Spleen (tissue), 11 donors: ENCODE measurements around the gene RFX3. TPM values are rescaled to one million over a fixed set of nuclear protein-coding genes. Genes with fewer than 3 reads are reported as not detected.

Experiments used
- DNase-seq: peaks from one replicate; pipeline ENCODE4 v3.0.0-alpha.2; 2020
- H3K27ac ChIP-seq, 8 donors: fragments of 200-600 bp; sonication (generic) in 7 of 8; 1 replicate in 4 of 8; 2 replicates in 4 of 8; pipeline versions ENCODE4 v1.5.0 to v1.8.0; 2016 to 2021; ENCODE audit warnings: inconsistent platforms in 4 of 8, mild to moderate bottlenecking in 4 of 8, moderate library complexity in 1 of 8
- H3K27me3 ChIP-seq, 7 donors: fragments of 200-600 bp; sonication (generic) in 6 of 7; replicated peaks in 1 of 7; 1 replicate in 4 of 7; 2 replicates in 3 of 7; pipeline versions ENCODE4 v1.5.0 to v1.8.0; 2016 to 2021; ENCODE audit warnings: inconsistent platforms in 3 of 7, mild to moderate bottlenecking in 1 of 7
- H3K36me3 ChIP-seq, 6 donors: fragments of 200-600 bp; sonication (generic) in 5 of 6; 1 replicate in 4 of 6; 2 replicates in 2 of 6; pipeline versions ENCODE4 v1.5.0 to v1.8.0; 2016 to 2021; ENCODE audit warnings: inconsistent platforms in 2 of 6
- H3K4me1 ChIP-seq, 6 donors: fragments of 200-600 bp; sonication (generic) in 5 of 6; 1 replicate in 3 of 6; 2 replicates in 3 of 6; pipeline versions ENCODE4 v1.5.0 to v1.8.0; 2016 to 2021; ENCODE audit warnings: inconsistent platforms in 3 of 6
- H3K4me3 ChIP-seq, 8 donors: fragments of 200-600 bp; sonication (generic) in 7 of 8; 1 replicate in 4 of 8; 2 replicates in 4 of 8; pipeline versions ENCODE4 v1.5.0 to v1.8.0; 2016 to 2021; ENCODE audit warnings: inconsistent platforms in 4 of 8, mild to moderate bottlenecking in 4 of 8, moderate library complexity in 2 of 8
- H3K9me3 ChIP-seq, 8 donors: fragments of 200-600 bp; sonication (generic) in 7 of 8; 1 replicate in 4 of 8; 2 replicates in 4 of 8; pipeline versions ENCODE4 v1.5.0 to v1.8.0; 2016 to 2021; ENCODE audit warnings: inconsistent platforms in 4 of 8
- POLR2A ChIP-seq, 3 donors: fragments of 450-650 bp; IDR thresholded peaks; one replicate each; pipeline ENCODE4 v1.5.1; 2017; ENCODE audit warnings: antibody characterized with exemption in 3 of 3, mild to moderate bottlenecking in 1 of 3
- POLR2AphosphoS5 ChIP-seq, 3 donors: sonication (generic); formaldehyde crosslinking; IDR thresholded peaks; one replicate each; pipeline ENCODE4 v1.5.1; 2017; ENCODE audit warnings: antibody characterized with exemption in 3 of 3
- WGBS, 5 donors: extraction: QIAGEN DNeasy Blood & Tissue Kit in 3 of 5; methylation state at CpG; one replicate each; pipeline versions ENCODE4 v1.1.5 to v1.1.7; 2013 to 2018; 5-methylcytosine and 5-hydroxymethylcytosine counted together
- intact Hi-C: fragments of 100-400 bp; cut with DNase I; formaldehyde crosslinking; loops from one replicate; pipeline ENCODE4 v1.15.0; 2023; ENCODE audit warnings: low total_unique reads
- polyA plus RNA-seq, 3 donors: library from polyadenylated mRNA; stranded (reverse); fragments of 200-250 nt; gene quantifications; one replicate each; pipeline ENCODE4 v1.2.1, GENCODE V29; 2013
- total RNA-seq, 7 donors: library from RNA; depleted of rRNA in 3 of 7; stranded (reverse); fragments of >200 nt in 3 of 7; fragmentation: NEBNext Ultra II Directional in 4 of 7; extraction: Animal tissue kit (Norgen Biotek cat#: 25700) in 4 of 7; gene quantifications; one replicate each; pipeline versions ENCODE4 v1.1.0 to v1.2.1, GENCODE V29; 2016 to 2021
- TF ChIP-seq, protein P1 (sequence below), 11 experiments: fragments of 200-600 bp in 7 of 11; fragments of 450-650 bp in 4 of 11; sonication (generic) in 4 of 11; IDR thresholded peaks in 8 of 11; conservative IDR thresholded peaks in 3 of 11; 1 replicate in 7 of 11; 2 replicates in 4 of 11; pipeline versions ENCODE4 v1.4.0 to v1.8.0; 2016 to 2021; ENCODE audit warnings: antibody characterized with exemption in 11 of 11, inconsistent platforms in 4 of 11, mild to moderate bottlenecking in 1 of 11
- donor health status: healthy with polysubstance abuse.
- donor health status: DM: no; HTN: no; CAD: no; lungs with moderate emphysema.
- donor health status: DM: no; HTN: no; CAD: no.
- donor health status: Bipolar disorder and iron deficiency.
- donor health status: healthy.
- donor health status: DM: no; HTN: no; CAD: no.
- donor health status: DM: yes; HTN: yes; CAD: no.

Gene RFX3
- total and polyA plus RNA-seq, 10 donors = 2.5 to 25.9 (median 19.1) TPM

DNA sequence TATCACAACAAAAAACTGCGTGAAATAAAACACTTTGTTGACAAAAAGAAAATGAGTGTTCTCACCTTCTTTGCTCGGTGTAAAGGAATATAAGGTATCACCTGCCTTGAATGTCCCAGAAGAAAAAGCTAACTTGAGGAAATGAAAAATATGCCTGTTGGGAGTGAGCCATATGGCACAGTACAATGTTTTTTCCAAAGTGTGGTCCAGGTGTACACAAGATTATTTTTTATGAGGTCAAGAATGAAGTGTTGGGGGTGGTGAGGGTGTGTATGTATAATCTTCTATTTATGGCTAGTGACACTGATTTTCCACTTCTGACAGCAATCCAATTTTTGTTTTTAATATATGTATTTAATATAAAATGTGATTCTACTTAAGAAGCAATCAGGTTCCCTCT lies 134.4 kb downstream of the RFX3 start:
- Histone ChIP-seq H3K36me3 (peaks cover 0 to 64% (median 10%) of the 10 kb centered on the region in 6 donors), H3K9me3 (no peaks in the 10 kb centered on the region), H3K4me3 (no peak overlapping the region), H3K4me1 (no peaks in the 10 kb centered on the region), H3K27ac (no peak overlapping the region), H3K27me3 (no peaks in the 10 kb centered on the region)
- no peak for TF ChIP-seq POLR2AphosphoS5 (IDR thresholded peaks at IDR 0.05)
- TF ChIP-seq, protein P1, sequence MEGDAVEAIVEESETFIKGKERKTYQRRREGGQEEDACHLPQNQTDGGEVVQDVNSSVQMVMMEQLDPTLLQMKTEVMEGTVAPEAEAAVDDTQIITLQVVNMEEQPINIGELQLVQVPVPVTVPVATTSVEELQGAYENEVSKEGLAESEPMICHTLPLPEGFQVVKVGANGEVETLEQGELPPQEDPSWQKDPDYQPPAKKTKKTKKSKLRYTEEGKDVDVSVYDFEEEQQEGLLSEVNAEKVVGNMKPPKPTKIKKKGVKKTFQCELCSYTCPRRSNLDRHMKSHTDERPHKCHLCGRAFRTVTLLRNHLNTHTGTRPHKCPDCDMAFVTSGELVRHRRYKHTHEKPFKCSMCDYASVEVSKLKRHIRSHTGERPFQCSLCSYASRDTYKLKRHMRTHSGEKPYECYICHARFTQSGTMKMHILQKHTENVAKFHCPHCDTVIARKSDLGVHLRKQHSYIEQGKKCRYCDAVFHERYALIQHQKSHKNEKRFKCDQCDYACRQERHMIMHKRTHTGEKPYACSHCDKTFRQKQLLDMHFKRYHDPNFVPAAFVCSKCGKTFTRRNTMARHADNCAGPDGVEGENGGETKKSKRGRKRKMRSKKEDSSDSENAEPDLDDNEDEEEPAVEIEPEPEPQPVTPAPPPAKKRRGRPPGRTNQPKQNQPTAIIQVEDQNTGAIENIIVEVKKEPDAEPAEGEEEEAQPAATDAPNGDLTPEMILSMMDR (IDR thresholded peaks at IDR 0.05 in 8 of 11, conservative IDR thresholded peaks at IDR 0.05 in 3 of 11) = no peak
- TF ChIP-seq POLR2A (IDR thresholded peaks at IDR 0.05) = no peak
- intact Hi-C loops = no loop called here
- DNase-seq = no peak
- WGBS, 5 donors = 95 to 99% (median 97%) methylated on average over 2 of the region's 2 CpGs

DNA sequence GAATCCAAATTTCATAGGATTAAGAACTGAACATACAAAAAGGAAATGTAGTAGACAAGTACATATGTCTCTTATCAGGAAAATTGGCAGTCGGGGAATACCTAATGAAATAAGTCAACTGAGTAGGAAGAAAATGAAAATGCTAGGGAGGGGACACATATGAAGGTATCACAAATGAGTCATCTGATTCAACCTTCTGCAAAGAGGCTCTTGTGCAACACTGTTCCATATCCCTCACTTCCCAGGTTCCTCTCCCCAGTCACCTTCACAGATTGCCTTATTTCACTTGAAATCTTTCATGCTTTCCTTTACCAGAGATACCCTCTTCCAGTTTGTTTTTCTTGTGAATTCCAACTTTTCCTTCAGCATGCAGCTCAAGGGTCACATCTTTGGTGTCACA lies 139.0 kb downstream of the RFX3 start:
- Histone ChIP-seq H3K27me3 (no peaks in the 10 kb centered on the region), H3K9me3 (no peaks in the 10 kb centered on the region), H3K4me3 (no peak overlapping the region), H3K4me1 (no peaks in the 10 kb centered on the region), H3K27ac (no peak overlapping the region), H3K36me3 (peaks cover 0 to 45% (median 2%) of the 10 kb centered on the region in 6 donors)
- 75 to 86% (median 80%) methylated on average over 1 of the region's 1 CpG for WGBS, 5 donors
- DNase-seq = no peak
- intact Hi-C loops = no loop called here
- TF ChIP-seq, protein P1 (IDR thresholded peaks at IDR 0.05 in 8 of 11, conservative IDR thresholded peaks at IDR 0.05 in 3 of 11) = no peak
- TF ChIP-seq POLR2AphosphoS5 (IDR thresholded peaks at IDR 0.05) = no peak
- TF ChIP-seq POLR2A (IDR thresholded peaks at IDR 0.05) = no peak

DNA sequence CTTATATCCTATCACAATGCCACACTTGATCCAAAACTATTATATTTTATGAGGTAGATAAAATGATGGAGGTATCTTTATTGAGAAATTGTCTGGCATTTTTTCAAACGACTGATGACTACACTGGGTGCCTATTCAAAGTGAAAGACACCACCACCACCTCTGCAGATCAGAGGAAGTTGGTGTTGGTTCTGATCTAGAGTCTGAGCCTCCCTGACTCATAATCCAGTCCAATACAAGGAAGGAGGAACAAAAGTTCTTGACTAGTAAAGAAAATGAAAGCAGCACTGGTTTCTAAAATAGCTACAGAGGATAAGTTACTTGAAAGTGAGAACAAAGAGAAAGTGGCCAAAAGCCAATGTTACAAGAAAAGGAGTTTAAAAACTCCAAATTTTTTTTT lies 139.9 kb downstream of the RFX3 start:
- 45 to 70% (median 63%) methylated on average over 1 of the region's 1 CpG for WGBS, 5 donors
- intact Hi-C loops = no loop called here
- TF ChIP-seq POLR2AphosphoS5 (IDR thresholded peaks at IDR 0.05) = no peak
- TF ChIP-seq, protein P1 (IDR thresholded peaks at IDR 0.05 in 8 of 11, conservative IDR thresholded peaks at IDR 0.05 in 3 of 11) = no peak
- TF ChIP-seq POLR2A (IDR thresholded peaks at IDR 0.05) = no peak
- Histone ChIP-seq H3K4me1 (no peaks in the 10 kb centered on the region), H3K27ac (no peak overlapping the region), H3K36me3 (peaks cover 0 to 36% (median 0%) of the 10 kb centered on the region in 6 donors), H3K9me3 (no peaks in the 10 kb centered on the region), H3K4me3 (no peak overlapping the region), H3K27me3 (no peaks in the 10 kb centered on the region)
- no peak for DNase-seq

DNA sequence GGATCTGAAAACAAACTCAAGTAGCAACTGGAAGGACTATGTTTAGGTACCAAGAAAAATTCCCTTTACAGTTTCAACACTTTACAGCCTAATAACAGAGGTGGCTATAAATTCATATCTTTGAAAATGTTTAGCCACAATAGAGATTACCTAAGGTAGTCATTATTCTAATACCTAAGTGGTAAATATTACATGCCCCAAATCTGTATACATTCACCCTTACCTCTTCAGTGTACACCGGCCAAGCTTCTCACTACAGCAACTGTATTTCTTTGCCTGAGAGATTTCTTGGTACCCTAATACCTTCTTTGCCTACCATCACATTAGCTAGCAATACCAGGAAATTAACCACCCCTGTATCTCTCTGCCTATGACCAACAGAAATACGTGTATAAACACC lies 154.0 kb downstream of the RFX3 start:
- no peak overlapping the region for H3K4me3 ChIP-seq
- WGBS, 5 donors = 83 to 98% (median 93%) methylated on average over 2 of the region's 2 CpGs
- DNase-seq = no peak
- H3K4me1 ChIP-seq = no peaks in the 10 kb centered on the region
- TF ChIP-seq POLR2A (IDR thresholded peaks at IDR 0.05) = no peak
- TF ChIP-seq POLR2AphosphoS5 (IDR thresholded peaks at IDR 0.05) = no peak
- TF ChIP-seq, protein P1 (IDR thresholded peaks at IDR 0.05 in 8 of 11, conservative IDR thresholded peaks at IDR 0.05 in 3 of 11) = no peak
- H3K9me3 ChIP-seq = no peaks in the 10 kb centered on the region
- intact Hi-C loops = no loop called here
- H3K27ac ChIP-seq = no peak overlapping the region
- H3K27me3 ChIP-seq = no peaks in the 10 kb centered on the region
- H3K36me3 ChIP-seq = no peaks in the 10 kb centered on the region
